Activated CD8-positive, alpha-beta memory T cell treated with anti-CD3 and anti-CD28 coated beads, Interleukin-2, amount 10 ng/mL, durations not matched to agents 7 days and 5 days (primary cell): ENCODE measurements around the gene MAP2K5. TPM values are rescaled to one million over a fixed set of nuclear protein-coding genes. Genes with fewer than 3 reads are reported as not detected.

Source experiments
- ATAC-seq: fragments of 150-1000 bp; cut with Tn5 transposase; one replicate; pipeline ENCODE4 v1.10.0; 2021; ENCODE audit warnings: moderate library complexity
- CTCF ChIA-PET: fragments of 350-600 bp; sonication (Branson Sonifier 250); formaldehyde crosslinking; loops from one replicate; lab custom pipeline; 2021; ENCODE audit warnings: antibody characterized with exemption; lab: Charles Lee
- DNase-seq: peaks from one replicate; pipeline ENCODE4 v3.0.0-alpha.2; 2020
- H3K27ac Mint-ChIP-seq: one replicate; pipeline ENCODE4 v1.8.0; 2021; ENCODE audit warnings: mild to moderate bottlenecking, mixed read lengths
- H3K27me3 Mint-ChIP-seq: one replicate; pipeline ENCODE4 v1.8.0; 2021; ENCODE audit warnings: mixed read lengths
- H3K36me3 Mint-ChIP-seq: one replicate; pipeline ENCODE4 v1.8.0; 2021; ENCODE audit warnings: mild to moderate bottlenecking, mixed read lengths
- H3K4me1 Mint-ChIP-seq: one replicate; pipeline ENCODE4 v1.8.0; 2021; ENCODE audit warnings: mixed read lengths
- H3K4me3 Mint-ChIP-seq: one replicate; pipeline ENCODE4 v1.8.0; 2021; ENCODE audit warnings: mild to moderate bottlenecking, moderate library complexity, mixed read lengths
- H3K9me3 Mint-ChIP-seq: one replicate; pipeline ENCODE4 v1.8.0; 2022; ENCODE audit warnings: low read depth, mixed read lengths
- total RNA-seq, 2 experiments: library from RNA; stranded (reverse); gene quantifications; one replicate each; pipeline ENCODE4 v1.2.3, GENCODE V29; 2021

The MAP2K5 gene
- total RNA-seq, 2 experiments from 2014 or later, result 15.7 to 23.5 TPM

DNA sequence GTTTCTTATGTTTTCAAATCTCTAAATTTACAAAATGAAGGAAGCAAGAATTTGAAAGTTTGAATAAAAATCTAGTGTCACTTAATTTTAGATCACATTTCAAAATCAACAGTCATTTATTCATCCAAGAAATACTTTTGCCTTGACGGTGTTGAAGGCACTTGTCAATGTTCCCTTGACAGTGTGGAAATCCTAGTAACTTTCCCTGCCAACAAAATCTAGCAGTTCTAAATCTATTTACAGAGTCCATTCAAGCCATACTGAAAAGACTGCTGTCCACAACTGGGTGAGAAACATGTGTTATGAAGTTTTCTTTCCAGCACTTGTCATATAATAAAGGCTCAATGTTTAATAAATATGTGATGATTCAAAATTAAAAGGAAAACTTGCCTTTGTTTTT, 8.6 kb upstream of the MAP2K5 start:
- peaks cover 2% of the 10 kb centered on the region for H3K36me3 Mint-ChIP-seq
- ATAC-seq (no peak), DNase-seq (no peak)
- H3K27me3 Mint-ChIP-seq, result peaks cover 34% of the 10 kb centered on the region
- no peak overlapping the region for H3K27ac Mint-ChIP-seq
- H3K9me3 Mint-ChIP-seq, result no peaks in the 10 kb centered on the region
- CTCF ChIA-PET, result no interaction called here
- peaks cover 3% of the 10 kb centered on the region for H3K4me1 Mint-ChIP-seq
- H3K4me3 Mint-ChIP-seq, result no peak overlapping the region

DNA sequence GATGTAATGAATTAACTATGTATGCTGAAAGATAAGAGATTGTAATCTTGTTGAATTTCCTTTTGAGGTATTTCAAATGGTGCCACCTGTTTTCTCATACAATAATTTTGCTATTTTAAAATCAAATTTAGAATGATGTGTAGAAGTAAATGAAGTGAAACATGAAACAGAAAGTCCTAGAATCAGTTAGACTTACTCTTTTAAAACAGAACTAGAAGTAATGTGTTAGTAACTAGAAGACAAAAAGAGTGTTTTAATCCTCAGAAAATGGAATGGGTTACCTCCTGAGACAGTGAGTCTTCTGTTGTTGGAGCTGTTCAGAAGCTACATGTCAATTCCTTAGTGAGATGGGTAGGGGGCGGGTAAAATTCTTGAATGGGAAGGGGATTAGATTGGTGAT, 8.1 kb upstream of the MAP2K5 start:
- Mint-ChIP-seq H3K4me3 (no peak overlapping the region), H3K9me3 (no peaks in the 10 kb centered on the region), H3K27me3 (peaks cover 35% of the 10 kb centered on the region), H3K36me3 (peaks cover 2% of the 10 kb centered on the region), H3K4me1 (peaks cover 8% of the 10 kb centered on the region), H3K27ac (no peak overlapping the region)
- no peak for DNase-seq
- CTCF ChIA-PET, result no interaction called here
- ATAC-seq, result no peak

DNA sequence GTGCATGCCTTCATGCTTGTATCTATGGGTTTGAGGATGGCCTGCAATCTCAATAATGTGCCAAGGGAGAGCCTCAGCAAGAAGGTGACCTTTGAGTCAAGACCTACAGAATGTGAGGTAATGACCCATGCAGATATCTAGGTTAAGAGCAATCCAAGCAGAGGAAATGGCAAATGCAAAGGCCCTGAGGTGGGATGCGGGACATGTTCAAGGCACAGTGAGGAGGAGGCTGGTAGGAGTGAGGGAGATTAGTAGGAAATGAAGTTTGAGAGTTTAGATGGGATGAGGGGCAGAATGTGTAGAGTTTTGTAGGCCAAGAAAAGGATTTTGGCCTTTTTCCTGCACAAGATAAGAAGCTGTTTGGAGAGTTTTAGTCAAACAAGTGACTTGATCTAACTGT, 4.7 kb upstream of the MAP2K5 start:
- Mint-ChIP-seq H3K4me3 (no peak overlapping the region), H3K9me3 (no peaks in the 10 kb centered on the region), H3K4me1 (peaks cover 24% of the 10 kb centered on the region), H3K27ac (no peak overlapping the region), H3K27me3 (peaks cover 35% of the 10 kb centered on the region), H3K36me3 (peaks cover 2% of the 10 kb centered on the region)
- DNase-seq (no peak), ATAC-seq (no peak)
- CTCF ChIA-PET, result interaction anchor here (1.7 kb wide), 1 partner anchor 16 kb away, joined by 4 read pairs; no protein-coding TSS in a partner anchor

DNA sequence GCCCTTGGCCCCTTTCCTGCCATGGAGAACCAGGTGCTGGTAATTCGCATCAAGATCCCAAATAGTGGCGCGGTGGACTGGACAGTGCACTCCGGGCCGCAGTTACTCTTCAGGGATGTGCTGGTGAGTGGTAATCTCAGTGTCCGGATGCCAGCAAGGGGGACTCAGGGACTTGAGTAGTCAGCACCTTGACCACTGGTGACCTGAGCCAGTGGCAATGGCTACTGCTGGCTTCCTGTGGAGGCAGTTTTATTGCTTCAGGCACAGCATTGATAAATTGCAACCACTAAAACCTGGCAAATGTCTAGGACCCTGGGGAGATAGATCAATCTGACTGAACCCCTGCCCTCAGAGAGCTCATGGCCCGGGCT, 830 bp downstream of the MAP2K5 start:
- no peak for ATAC-seq
- H3K36me3 Mint-ChIP-seq, result peaks cover 5% of the 10 kb centered on the region
- peak overlapping the region; percentile 97 for H3K4me3 Mint-ChIP-seq
- peak; percentile 41 for DNase-seq
- peaks cover 6% of the 10 kb centered on the region for H3K27me3 Mint-ChIP-seq
- CTCF ChIA-PET, result interaction anchor here (1.0 kb wide), 1 partner anchor 44 kb away, joined by 6 read pairs; no protein-coding TSS in a partner anchor
- no peaks in the 10 kb centered on the region for H3K9me3 Mint-ChIP-seq
- H3K4me1 Mint-ChIP-seq, result peaks cover 46% of the 10 kb centered on the region
- peak overlapping the region; percentile 85 for H3K27ac Mint-ChIP-seq

DNA sequence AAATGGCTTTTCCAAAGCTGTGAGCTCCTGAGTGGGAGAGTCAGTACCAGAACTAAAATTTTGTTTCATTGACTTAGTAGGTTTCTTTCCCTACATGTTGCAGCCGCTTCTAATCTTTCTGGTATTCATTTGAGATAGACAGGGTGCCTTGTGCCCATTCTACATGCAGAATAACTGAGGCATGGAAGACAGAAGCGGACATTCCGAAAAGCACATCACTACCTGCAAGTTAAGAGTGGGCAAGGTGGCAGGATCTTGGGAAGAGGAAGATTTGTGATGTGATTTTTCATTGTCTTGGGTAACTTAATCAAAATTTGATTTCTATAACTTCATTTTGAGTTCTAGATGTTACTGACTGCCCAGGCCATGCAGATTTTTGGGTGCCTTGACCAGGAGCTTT, 2.0 kb downstream of the MAP2K5 start:
- CTCF ChIA-PET, result interaction anchor here (1.0 to 1.4 kb wide), 2 partner anchors 11 to 45 kb away, joined by 5 to 6 read pairs; no protein-coding TSS in a partner anchor
- ATAC-seq, result no peak
- Mint-ChIP-seq H3K9me3 (no peaks in the 10 kb centered on the region), H3K36me3 (peaks cover 5% of the 10 kb centered on the region), H3K4me1 (peaks cover 37% of the 10 kb centered on the region), H3K4me3 (no peak overlapping the region), H3K27me3 (no peaks in the 10 kb centered on the region), H3K27ac (no peak overlapping the region)
- DNase-seq, result no peak

DNA sequence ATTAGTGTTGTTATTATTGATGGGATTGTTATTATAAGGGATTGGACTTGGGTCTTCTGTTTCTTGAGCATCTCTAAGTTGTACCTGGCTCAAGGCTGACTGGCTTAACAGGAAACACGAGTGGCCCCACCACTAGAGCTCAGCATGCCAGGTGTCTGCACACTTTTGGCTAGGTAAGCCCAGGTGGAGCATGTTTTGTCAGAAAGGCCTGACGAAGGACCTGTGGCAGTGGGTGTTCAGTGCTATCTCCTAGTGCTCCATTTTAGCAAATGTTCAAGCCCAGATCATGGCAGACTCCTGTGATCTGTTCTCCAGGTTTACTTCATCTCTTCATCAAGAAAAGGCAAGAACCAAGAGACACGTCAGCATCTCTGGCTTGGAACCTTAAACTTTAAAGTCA, 3.4 kb downstream of the MAP2K5 start:
- H3K27ac Mint-ChIP-seq, result no peak overlapping the region
- ATAC-seq, result no peak
- peaks cover 26% of the 10 kb centered on the region for H3K4me1 Mint-ChIP-seq

DNA sequence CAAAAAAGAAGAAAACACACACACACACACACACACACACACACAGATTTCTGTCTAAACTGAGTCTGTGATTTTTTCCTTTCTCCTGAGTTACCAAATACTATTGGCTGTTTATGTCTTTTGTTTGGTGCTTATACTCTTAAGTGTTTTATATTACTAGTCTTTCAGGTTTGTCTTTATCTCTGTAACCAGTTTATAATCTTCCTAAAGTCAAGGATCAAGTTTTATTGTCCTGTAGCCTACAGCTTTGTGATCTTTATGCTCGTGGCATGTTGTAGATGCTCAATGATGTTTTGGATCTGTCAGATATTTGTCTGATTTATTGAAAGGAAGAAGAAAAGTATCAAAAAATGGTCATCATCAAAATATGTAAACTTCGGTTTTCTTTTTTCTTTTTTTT, 4.6 kb downstream of the MAP2K5 start:
- Mint-ChIP-seq H3K27ac (no peak overlapping the region), H3K4me3 (no peak overlapping the region), H3K9me3 (no peaks in the 10 kb centered on the region), H3K36me3 (peaks cover 11% of the 10 kb centered on the region), H3K4me1 (peaks cover 22% of the 10 kb centered on the region), H3K27me3 (no peaks in the 10 kb centered on the region)
- DNase-seq (no peak), ATAC-seq (no peak)
- CTCF ChIA-PET, result interaction anchor here (0.7 to 1.4 kb wide), 2 partner anchors 10 to 1538 kb away, joined by 3 to 6 read pairs; no protein-coding TSS in a partner anchor

More for the DNA sequence above, 3.4 kb downstream of the MAP2K5 start:
- CTCF ChIA-PET, result interaction anchor here (1.4 kb wide), 1 partner anchor 11 kb away, joined by 6 read pairs; no protein-coding TSS in a partner anchor
- DNase-seq, result no peak
- Mint-ChIP-seq H3K36me3 (peaks cover 8% of the 10 kb centered on the region), H3K9me3 (no peaks in the 10 kb centered on the region), H3K27me3 (no peaks in the 10 kb centered on the region), H3K4me3 (no peak overlapping the region)

DNA sequence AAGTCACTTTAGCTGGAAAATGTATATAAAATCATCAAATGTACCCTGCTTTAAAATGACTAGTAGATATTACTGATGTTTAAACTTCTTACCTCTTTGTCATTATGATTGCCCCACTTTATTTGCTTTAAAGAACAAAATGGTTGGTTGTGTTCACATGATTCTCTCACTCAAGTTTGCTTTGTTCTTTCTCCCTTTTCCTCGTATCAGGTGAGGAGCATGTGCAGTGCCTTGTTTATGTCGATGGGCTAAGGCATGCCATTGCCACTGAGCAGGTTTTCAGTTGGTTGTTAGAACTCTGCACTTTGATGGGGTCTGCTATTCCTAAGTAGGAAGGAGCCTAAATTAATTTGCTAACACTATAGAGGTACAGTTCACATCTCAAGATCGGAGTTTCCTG, 5.3 kb downstream of the MAP2K5 start:
- Mint-ChIP-seq H3K36me3 (peaks cover 10% of the 10 kb centered on the region), H3K9me3 (no peaks in the 10 kb centered on the region), H3K4me3 (no peak overlapping the region), H3K4me1 (peaks cover 22% of the 10 kb centered on the region), H3K27me3 (no peaks in the 10 kb centered on the region), H3K27ac (no peak overlapping the region)
- no peak for ATAC-seq
- CTCF ChIA-PET, result no interaction called here
- DNase-seq, result no peak

DNA sequence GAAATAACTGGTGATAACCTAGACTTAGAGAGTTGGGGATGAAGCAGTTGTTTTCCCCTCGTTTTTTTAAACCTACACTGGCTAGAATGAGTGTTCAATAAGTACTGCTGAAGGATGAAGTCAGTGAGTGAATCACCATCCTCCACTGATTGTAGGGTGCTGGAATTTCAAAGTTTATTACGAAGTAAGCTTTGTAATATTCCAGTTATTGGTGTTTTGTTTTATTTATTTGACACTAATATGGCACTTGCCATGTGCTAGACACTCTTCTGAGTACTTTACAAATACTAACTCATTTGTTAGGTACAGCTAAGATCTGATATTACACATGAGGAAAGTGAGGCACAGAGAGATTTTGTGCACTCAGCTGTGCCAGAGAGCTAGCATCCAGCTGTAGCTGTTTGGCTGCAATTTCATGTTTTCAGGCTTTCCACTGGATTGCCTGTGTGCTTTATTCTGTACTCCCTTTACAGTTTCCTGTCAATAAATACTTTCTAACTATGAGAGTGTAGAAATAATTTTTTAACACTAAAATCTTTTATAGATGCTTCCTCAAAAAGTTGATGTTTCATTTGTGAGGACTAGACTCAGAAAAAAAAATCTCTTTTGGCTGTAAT, 5.8 kb downstream of the MAP2K5 start:
- no peak for ATAC-seq
- Mint-ChIP-seq H3K27me3 (no peaks in the 10 kb centered on the region), H3K4me3 (no peak overlapping the region), H3K4me1 (peaks cover 17% of the 10 kb centered on the region), H3K36me3 (peaks cover 12% of the 10 kb centered on the region), H3K9me3 (no peaks in the 10 kb centered on the region), H3K27ac (no peak overlapping the region)
- DNase-seq, result no peak
- CTCF ChIA-PET, result no interaction called here

DNA sequence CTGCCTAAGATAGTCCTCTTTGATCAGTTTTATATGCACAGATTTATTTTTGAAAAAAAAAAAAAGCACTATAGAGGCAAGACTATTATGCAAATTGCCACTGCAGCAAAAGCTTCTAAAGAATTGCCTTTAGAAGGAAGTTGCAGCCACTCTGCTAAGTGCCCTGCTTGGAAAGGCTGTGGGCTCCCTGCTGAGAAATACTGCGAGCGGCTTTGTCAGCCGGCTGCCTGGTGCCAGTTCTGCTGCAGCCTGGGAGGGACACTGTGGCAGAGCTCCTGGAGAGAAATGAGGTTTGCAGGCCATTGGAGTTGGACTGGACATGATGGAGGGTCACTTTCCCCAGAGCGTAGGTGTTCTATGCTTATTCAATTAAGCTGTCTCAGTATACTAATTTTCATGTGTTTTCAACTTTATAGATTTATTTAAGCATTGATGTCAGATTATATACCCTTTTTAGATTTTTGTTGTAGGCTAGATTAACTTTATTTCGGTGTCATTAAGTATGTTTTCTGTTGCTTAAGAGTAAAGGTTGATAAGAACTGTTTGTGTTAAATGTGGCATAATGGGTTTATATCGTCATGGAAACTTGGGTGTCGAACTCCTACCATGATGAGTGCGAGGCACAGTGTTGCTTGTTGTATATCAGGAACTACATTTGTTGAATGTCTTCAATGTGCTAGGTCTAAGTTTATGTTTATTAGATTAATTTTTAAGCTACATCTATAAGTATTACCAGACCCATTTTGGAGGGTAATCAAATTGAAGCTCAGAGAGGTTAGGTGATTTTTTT, 6.6 kb downstream of the MAP2K5 start:
- CTCF ChIA-PET, result no interaction called here
- no peak overlapping the region for H3K27ac Mint-ChIP-seq
- DNase-seq, result no peak

DNA sequence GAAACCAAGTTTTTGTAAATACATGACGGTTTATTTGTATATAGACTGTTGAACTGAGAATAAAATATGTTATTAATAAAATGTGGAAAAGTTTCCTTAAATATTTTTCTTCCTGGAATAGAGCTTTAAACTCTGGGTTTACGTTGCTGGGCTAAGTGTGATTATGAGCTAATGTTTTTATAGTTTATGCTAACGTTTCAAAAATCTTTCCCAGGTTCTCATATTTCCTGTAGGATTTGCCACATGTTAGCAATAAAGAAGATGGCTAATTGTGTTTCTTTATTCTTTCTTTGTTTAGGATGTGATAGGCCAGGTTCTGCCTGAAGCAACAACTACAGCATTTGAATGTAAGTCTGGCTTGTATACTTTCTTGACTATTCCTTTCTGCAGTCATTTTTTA, 7.2 kb downstream of the MAP2K5 start:
- peaks cover 14% of the 10 kb centered on the region for H3K36me3 Mint-ChIP-seq
- ATAC-seq (no peak), DNase-seq (no peak)
- no peaks in the 10 kb centered on the region for H3K27me3 Mint-ChIP-seq
- H3K4me1 Mint-ChIP-seq, result peaks cover 5% of the 10 kb centered on the region
- CTCF ChIA-PET, result no interaction called here
- no peaks in the 10 kb centered on the region for H3K9me3 Mint-ChIP-seq
- no peak overlapping the region for H3K27ac Mint-ChIP-seq
- H3K4me3 Mint-ChIP-seq, result no peak overlapping the region

More for the DNA sequence above, 6.6 kb downstream of the MAP2K5 start:
- ATAC-seq, result no peak
- H3K9me3 Mint-ChIP-seq, result no peaks in the 10 kb centered on the region
- H3K36me3 Mint-ChIP-seq, result peaks cover 12% of the 10 kb centered on the region
- peaks cover 10% of the 10 kb centered on the region for H3K4me1 Mint-ChIP-seq
- no peak overlapping the region for H3K4me3 Mint-ChIP-seq
- H3K27me3 Mint-ChIP-seq, result no peaks in the 10 kb centered on the region

DNA sequence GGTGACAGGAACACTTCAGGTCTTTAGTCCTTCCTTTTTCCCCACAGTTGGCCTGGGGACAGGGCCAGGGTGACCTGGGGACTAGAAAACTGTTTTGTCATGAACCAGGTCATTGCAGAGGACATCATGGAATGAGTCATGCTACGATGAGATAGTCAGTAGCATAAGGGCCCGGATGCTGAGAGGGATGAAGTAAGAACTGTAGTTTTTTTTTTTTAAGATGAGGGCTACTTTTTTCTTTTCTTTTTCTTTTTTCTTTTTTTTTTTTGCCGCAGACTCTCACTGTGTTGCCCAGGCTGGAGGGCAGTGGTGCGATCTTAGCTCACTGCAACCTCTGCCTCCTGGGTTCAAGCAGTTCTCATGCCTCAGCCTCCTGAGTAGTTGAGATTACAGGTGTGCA, 8.0 kb downstream of the MAP2K5 start:
- H3K27me3 Mint-ChIP-seq, result no peaks in the 10 kb centered on the region
- DNase-seq (no peak), ATAC-seq (no peak)
- no peaks in the 10 kb centered on the region for H3K4me1 Mint-ChIP-seq
- CTCF ChIA-PET, result no interaction called here
- H3K36me3 Mint-ChIP-seq, result peaks cover 17% of the 10 kb centered on the region
- no peak overlapping the region for H3K27ac Mint-ChIP-seq
- no peaks in the 10 kb centered on the region for H3K9me3 Mint-ChIP-seq
- no peak overlapping the region for H3K4me3 Mint-ChIP-seq

DNA sequence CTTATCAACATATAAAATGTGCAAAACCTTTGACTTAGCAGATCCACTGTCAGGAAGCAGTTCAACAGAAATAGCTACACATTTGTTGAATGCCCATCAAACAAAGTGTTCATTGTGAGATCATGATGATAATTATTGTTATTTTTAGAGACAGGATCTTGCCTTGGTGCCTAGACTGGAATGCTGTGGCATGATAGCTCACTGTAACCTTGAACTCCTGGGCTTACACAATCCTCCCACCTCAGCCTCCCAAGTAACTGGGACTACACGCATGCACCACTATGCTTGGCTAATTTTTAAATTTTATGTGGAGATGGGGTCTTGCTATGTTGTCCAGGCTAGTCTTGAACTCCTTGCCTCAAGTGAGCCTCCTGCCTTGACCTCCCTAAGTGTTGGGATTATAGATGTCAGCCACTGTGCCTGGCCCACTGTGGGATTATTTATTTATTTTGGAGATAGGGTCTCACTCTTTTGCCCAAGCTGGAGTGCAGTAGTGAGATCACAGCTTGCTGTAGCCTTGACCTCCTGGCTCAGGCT, 8.8 kb downstream of the MAP2K5 start:
- no peak overlapping the region for H3K27ac Mint-ChIP-seq
- H3K4me3 Mint-ChIP-seq, result no peak overlapping the region
- ATAC-seq, result no peak
- no peaks in the 10 kb centered on the region for H3K4me1 Mint-ChIP-seq
- H3K36me3 Mint-ChIP-seq, result peaks cover 19% of the 10 kb centered on the region
- H3K9me3 Mint-ChIP-seq, result no peaks in the 10 kb centered on the region
- H3K27me3 Mint-ChIP-seq, result no peaks in the 10 kb centered on the region
- DNase-seq, result no peak
- CTCF ChIA-PET, result no interaction called here
